Head of caudate nucleus (tissue), 42 donors: Measurements from ENCODE around the gene LRP5.
A peak's percentile ranks its signal among the peaks of the same experiment; 100 is the strongest.
"Not testable (repeated sequence)": the region's sequence is repeated elsewhere in the genome, so short reads cannot be mapped to it uniquely, and the experiment has no call there.

ENCODE experiments used
- DNase-seq, 42 donors: peaks; one replicate each; pipeline versions ENCODE4 v3.0.0 to v3.0.0-alpha.2; 2020 to 2021; ENCODE audit warnings: mixed read lengths in 7 of 42
- intact Hi-C: fragments of 100-400 bp; cut with DNase I; formaldehyde crosslinking; loops from one replicate; pipeline ENCODE4 v1.15.0; 2022

The LRP5 gene

DNA sequence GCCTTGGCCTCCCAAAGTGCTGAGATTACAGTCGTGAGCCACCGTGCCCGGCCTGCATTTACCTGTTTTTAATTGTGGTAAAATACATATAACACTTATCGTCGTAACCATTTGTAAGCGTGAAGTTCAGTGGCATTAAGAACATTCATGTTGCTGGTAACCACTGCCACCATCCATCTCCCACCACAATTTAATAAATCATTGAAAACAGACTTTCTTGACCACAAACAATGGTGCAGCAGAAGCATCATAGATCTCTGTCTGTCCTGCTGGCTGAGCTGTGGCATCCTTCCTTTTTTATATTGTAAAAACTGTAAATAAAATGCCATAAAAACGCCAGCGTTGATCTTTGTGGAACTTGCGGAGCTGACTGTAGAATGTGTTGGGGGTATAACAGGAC, 24.3 kb downstream of the LRP5 start:
- no peak for DNase-seq
- intact Hi-C loops, result no loop called here

DNA sequence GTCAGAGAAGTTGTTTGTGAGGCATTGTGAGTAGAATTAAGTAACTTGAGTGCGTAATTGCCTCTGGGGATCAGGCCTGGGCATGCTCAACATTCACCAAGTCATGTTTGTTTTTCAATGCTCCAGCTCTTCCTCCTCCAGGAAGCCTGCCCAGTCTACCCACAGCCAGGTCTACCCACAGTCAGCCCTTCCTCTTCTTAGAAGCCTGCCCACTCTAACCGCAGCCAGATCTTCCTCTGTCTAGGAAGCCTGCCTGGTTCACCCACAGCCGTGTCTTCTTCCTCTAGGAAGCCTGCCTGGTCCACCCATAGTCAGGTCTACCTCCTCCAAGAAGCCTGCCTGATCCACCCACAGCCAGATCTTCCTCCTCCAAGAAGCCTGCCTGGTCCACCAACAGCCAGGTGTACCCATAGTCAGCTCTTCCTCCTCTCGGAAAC, 25.0 kb downstream of the LRP5 start:
- DNase-seq, result no peak
- intact Hi-C loops, result no loop called here

DNA sequence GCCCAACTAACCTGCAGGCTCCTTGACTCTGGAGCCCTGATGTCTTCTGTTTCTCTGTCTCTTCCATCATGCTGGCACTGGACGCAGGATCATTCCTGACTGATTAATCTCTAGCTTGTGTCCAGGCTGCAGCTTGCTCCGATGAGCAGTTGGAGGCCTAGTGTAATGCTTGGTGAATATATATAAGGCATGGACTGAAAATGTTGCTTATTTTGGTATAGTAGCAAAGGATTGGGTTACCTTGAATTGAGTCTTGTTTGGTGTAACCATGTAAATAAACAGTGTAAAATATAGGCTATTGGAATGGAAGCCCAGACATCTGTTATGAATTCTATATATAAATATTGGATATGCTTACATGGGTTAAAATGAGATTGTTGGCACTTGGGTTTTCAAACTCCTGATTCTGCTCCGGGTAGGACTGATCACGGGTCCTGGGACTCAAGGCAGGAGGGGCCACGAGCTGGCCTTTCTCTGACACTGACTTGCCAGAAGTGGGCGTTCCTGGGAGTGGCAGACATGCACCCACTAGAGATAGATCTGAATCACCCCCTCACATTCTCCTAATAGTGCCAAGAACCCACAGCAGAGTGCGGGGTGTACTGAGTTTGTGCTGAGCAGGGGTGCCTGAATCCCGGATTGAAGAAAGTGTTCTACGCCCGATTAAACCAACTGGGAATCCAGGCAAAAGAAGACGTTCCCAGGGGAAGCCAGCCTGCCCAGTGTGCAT, 25.8 kb downstream of the LRP5 start:
- intact Hi-C loops, result no loop called here
- DNase-seq, result peak; percentile 25 to 95 (median 73)

DNA sequence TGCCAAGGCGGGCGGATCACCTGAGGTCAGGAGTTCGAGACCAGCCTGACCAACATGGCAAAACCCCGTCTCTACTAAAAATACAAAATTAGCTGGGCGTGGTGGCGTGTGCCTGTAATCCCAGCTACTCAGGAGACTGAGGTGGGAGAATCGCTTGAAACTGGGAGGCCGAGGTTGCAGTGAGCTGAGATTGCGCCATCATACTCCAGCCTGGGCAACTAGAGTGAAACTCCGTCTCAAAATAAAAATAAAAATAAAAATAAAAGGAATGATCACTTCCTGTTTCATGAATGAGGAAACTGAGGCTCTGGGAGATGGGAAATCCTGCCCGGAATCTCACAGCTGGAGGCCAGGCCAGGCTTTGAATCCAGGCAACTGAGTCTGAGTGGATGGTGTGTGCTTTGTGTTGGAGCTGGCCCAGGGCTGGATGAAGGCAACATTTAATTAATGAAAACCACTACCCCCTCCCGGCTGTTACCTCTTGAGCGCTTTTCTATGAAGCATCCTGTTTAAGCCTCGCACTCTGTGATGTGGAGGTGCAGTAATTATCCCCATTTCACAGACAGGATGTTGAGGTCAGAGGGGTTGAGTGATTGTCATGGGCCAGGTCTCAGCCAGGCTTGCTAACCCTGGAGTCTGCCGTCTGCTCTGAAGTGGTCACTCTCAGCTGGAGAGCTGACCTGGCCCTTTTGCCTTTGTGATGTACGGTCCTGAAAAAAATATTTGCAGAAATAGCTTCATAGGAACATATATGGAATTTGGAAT, 27.8 kb downstream of the LRP5 start:
- intact Hi-C loops, result no loop called here
- DNase-seq, result no peak

DNA sequence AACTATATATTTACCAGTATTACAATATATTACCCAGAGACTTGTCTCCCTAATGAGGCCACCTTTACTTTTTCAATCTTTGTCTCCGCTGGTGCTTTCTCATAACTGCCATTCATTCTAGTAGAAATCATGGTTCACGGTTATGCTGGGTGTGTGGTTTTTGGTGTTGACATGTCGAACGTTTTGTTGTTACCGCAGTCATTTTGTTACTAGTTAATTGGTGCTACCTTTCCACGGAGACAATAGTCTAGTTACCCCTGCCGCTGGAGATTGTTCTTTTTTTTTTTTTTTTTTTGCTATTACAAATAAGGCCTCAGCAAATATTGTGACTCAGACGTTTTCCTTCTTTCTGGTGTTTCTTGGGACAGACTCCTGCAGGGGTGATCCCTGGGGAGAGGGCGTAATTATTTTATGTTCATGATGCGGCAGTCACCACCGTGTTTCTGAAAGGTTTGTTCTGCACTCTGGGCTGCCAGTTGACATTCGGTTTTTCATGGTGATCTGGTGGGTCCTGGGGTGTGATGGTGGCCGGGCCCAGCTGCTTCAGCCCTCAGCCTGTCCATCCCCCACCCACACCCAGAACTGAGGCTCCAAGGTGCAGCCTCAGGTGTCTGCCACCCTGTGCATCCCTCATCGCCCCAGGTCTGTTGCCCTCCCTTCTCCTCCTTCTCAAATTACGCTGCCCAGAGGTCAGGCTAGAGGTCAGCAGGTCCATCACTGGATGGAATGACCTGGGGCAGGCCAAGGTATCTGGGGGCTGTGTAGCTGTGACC, 28.6 kb downstream of the LRP5 start:
- no peak for DNase-seq
- intact Hi-C loops, result no loop called here

DNA sequence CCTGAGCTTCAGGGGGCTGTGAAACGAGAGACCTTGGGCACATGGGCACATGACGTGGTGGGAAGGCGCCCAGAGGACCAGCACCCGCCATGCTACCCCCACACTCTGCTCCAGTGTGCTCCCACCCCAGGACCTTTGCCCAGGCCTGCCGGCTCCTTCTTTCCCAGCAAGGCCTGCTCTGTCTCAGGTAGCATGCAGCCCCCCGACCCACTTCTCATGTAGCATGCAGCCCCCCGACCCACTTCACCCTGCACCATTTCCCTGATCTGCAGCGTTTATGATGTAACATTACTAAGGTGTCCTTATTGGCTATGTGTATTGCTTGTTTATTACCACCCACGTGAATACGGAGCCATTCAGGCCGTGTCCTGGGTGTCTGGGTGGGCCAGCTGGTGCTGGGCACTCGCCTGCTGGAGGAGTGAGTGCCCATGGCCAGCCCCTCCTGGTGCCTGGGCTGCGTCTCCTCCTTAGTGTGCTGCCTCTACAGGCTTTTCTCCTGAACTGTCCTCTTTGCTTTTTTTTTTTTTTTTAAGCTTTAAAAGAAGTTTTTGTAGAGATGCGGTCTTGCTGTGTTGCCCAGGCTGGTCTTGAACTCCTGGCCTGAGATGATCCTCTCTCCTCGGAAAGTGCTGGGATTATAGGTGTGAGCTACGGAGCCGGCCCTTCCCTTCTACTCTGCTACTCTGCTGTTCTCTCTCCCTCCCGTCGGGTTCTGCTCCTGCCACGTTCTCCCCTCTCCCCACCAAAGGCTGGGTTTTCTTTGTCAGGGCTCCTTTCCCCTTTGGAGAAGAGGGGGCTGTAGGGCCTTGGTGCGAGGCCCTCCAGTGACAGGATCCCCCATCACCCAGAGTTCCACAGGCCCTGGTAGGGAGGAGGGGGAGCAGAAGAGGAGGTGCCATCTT, 29.4 kb downstream of the LRP5 start:
- no peak for DNase-seq
- intact Hi-C loops, result no loop called here

DNA sequence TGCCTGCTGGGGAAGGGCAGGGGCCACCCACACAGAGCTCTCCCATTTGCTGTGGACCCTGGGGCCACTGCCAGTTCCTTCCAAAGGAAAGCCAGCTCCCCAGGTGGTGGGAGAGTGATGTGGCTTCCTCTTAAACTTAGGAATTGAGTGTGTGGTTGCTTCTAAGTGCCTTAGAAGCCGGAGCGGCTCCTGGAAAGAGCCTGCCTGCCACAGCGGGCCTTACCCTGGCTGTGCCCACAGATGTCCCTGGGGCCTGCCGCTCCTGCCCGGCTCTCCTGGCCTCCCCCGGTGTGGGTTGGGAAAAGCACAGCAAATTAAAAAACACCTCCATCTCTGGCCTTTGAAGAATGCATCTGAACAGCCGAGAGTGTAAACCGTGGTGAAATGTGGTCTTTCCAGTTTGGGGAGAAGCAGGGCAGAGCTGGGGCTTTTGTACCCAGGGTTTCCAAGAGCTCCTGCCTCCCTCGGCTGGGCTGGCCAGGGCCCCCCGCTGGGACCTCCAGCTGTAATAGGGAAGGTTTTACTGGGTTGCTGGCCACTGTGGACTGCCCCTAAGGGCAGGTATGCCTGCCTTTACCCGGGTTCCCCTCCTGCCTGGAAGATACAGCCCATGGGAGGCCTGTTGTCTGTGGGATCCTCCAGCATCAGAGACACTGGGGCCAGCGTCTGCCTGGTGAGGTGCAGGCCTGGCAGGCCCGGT, 30.2 kb downstream of the LRP5 start:
- DNase-seq, result no peak
- intact Hi-C loops, result no loop called here

- intact Hi-C loops, result no loop called here
- DNase-seq, result no peak
These were observed 31.4 kb downstream of the LRP5 start for GRCh38 chr11:68343761-68344256.

DNA sequence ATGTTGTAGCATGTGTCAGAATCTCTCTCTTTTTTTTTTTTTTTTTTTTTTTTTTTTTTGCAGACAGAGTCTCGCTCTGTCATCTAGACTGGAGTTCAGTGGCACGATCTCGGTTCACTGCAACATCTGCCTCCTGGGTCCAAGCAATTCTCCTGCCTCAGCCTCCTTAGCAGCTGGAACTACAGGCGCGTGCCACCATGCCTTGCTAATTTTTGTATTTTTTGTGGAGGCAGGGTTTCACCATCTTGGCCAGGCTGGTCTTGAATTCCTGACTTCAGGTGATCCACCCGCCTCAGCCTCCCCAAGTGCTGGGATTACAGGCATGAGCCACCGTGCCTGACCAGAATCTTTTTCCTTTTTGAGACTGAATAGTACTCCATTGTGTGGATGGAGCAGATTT, 32.4 kb downstream of the LRP5 start:
- DNase-seq, intact Hi-C loops: not testable (repeated sequence)

DNA sequence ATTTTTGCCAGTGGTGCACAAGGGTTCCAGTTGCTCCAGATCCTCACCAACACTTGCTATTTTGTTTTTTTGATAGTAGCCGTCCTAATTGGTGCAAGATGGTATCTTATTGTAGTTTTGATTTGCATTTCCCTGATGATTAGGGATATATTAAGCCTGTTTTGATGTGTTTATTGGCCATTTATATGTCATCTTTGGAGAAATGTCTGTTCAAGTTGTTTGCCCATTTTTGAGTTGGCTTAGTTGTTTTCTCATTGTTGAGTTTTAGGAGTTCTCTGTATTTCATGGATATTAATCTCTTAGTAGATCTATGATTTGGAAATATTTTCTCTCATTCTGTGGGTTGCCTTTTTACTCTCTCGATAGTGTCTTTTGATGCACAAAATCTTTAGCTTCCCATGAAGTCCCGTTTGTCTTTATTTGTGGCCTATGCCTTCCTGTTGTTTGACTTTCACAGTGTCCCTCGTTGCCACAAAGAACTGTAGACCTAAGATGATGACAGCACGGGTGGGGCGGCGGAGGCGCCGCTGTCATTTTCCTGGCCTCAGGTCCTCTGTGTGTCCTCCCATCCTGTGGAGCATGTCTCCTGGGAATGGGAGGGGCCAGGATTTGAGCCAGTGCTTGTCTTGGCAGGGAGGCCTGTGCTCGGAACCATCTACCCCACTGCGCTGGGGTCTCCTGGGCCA, 33.5 kb downstream of the LRP5 start:
- DNase-seq, result no peak
- intact Hi-C loops, result no loop called here

DNA sequence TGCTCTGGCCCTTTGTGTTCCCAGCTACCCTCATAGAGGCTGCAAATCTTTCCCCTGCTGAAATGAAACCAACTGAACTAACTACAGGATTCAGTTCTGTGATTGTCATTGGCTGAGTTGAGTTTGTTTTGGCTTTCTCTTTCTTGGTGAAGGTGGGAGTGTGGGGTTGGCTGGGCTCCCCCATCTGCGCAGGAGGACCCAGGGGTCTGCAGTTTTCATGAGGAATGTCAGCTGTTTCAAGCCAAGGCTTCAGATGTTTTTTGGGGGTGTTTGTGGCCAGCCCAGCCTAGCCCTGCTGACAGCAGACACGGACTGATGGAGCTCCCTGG, 34.0 kb downstream of the LRP5 start:
- intact Hi-C loops, result no loop called here
- DNase-seq, result no peak

DNA sequence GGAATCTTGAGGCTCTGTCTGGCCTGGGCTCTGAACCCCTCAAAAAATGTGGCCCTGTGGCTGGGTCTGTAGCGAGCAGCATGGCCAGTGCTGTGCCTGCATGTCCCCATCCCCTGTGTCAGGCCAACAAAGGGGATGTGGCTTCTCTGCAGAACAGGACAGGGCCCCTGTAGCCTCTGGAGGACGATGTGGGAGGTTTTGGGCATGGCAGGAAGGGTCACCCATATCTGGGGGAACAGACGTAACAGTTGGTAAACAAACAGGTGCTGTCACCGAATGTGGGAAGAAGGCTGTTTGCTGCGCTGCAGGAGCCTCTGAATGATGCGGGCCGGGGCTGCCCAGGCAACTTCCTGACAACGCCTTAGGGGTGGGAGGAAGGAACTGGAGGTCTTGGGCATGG, 35.0 kb downstream of the LRP5 start:
- intact Hi-C loops, result no loop called here

DNA sequence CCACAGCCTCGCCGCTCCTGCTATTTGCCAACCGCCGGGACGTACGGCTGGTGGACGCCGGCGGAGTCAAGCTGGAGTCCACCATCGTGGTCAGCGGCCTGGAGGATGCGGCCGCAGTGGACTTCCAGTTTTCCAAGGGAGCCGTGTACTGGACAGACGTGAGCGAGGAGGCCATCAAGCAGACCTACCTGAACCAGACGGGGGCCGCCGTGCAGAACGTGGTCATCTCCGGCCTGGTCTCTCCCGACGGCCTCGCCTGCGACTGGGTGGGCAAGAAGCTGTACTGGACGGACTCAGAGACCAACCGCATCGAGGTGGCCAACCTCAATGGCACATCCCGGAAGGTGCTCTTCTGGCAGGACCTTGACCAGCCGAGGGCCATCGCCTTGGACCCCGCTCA, 35.5 kb downstream of the LRP5 start:
- DNase-seq, result no peak

More for the DNA sequence above, 35.0 kb downstream of the LRP5 start:
- no peak for DNase-seq

GRCh38 chr11:68349461-68350249, 37.3 kb downstream of the LRP5 start:
- DNase-seq, result no peak
- intact Hi-C loops, result no loop called here

More for the DNA sequence above, 35.5 kb downstream of the LRP5 start:
- intact Hi-C loops, result no loop called here

DNA sequence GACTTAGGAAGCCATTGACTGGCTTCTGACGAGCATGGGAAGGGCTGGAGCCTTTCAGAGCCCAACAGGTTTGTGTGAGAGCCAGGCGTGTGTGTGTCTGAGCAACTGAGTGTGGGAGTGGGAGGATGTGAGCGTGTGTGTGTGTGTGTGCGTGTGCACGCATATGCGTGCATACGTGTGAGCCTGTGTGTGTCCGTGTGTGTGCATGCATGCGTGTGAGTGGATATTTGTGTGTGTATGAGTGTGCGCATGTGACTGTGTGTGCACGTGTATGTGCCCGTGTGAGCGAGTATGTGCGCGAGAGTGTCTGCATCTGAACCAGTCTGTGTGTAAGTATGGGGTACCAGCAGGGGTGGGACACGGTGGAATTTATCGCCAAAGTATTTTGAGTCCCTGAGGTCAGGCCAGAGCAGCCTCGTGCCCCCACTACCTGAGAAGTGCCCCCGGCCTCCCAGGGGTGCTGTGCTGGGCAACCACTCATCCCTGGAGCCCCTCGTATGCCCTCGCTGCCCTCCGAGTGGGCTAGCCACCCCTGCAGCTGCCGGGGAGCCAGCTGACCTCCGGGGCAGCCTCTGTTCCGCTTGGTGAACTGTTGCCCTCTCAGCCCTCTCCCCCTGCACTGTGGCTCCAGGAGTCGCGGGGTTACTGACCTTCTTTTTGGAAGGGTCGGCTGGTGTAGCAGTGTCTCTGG, 38.5 kb downstream of the LRP5 start:
- no peak for DNase-seq
- intact Hi-C loops, result no loop called here
